Urothelium cell line (cell line): ENCODE data around the gene HMCN2.

ENCODE experiments used
- DNase-seq: peaks from one replicate; pipeline ENCODE4 v3.0.0; 2011; ENCODE audit warnings: low spot score, mixed read lengths
- FAIRE-seq: peaks from 2 replicates; lab custom pipeline; 2011; peaks lifted over from hg19 to GRCh38; lab: Jason Lieb, UNC

The HMCN2 gene

GRCh38 chr9:130305381-130305780, 39.8 kb downstream of the HMCN2 start:
- no peak for FAIRE-seq
- DNase-seq = no peak

- no peak for FAIRE-seq
- no peak for DNase-seq
These were observed 41.5 kb downstream of the HMCN2 start for GRCh38 chr9:130306823-130307666.

GRCh38 chr9:130307667-130307943, 42.0 kb downstream of the HMCN2 start:
- DNase-seq (no peak), FAIRE-seq (no peak)

GRCh38 chr9:130308081-130308571, 42.6 kb downstream of the HMCN2 start:
- DNase-seq = no peak
- FAIRE-seq = no peak

GRCh38 chr9:130309689-130310455, 44.3 kb downstream of the HMCN2 start:
- DNase-seq = no peak
- FAIRE-seq = no peak

- FAIRE-seq (no peak), DNase-seq (no peak)
These were observed 44.9 kb downstream of the HMCN2 start for GRCh38 chr9:130310456-130310855.

- DNase-seq (no peak), FAIRE-seq (no peak)
These were observed 45.4 kb downstream of the HMCN2 start for GRCh38 chr9:130311003-130311402.

GRCh38 chr9:130311408-130312140, 46.0 kb downstream of the HMCN2 start:
- DNase-seq (no peak), FAIRE-seq (no peak)

- DNase-seq = no peak
- FAIRE-seq = no peak
These were observed 47.7 kb downstream of the HMCN2 start for GRCh38 chr9:130313103-130313858.

GRCh38 chr9:130315446-130316226, 50.1 kb downstream of the HMCN2 start:
- DNase-seq = no peak
- FAIRE-seq = no peak

GRCh38 chr9:130316430-130316829, 50.9 kb downstream of the HMCN2 start:
- DNase-seq (no peak), FAIRE-seq (no peak)

- DNase-seq = no peak
- no peak for FAIRE-seq
These were observed 53.7 kb downstream of the HMCN2 start for GRCh38 chr9:130319300-130319699.

GRCh38 chr9:130319944-130320712, 54.6 kb downstream of the HMCN2 start:
- no peak for FAIRE-seq
- DNase-seq = no peak

- no peak for FAIRE-seq
- peak; percentile 35 for DNase-seq
These were observed 55.3 kb downstream of the HMCN2 start for GRCh38 chr9:130320723-130321481.

GRCh38 chr9:130321539-130321938, 56.0 kb downstream of the HMCN2 start:
- FAIRE-seq = no peak
- DNase-seq = no peak

- FAIRE-seq (no peak), DNase-seq (no peak)
These were observed 57.6 kb downstream of the HMCN2 start for GRCh38 chr9:130323051-130323745.

- DNase-seq (no peak), FAIRE-seq (no peak)
These were observed 60.4 kb downstream of the HMCN2 start for GRCh38 chr9:130325921-130326320.
